ENCODE data around the gene TTC34.

TTC34 gene

DNA sequence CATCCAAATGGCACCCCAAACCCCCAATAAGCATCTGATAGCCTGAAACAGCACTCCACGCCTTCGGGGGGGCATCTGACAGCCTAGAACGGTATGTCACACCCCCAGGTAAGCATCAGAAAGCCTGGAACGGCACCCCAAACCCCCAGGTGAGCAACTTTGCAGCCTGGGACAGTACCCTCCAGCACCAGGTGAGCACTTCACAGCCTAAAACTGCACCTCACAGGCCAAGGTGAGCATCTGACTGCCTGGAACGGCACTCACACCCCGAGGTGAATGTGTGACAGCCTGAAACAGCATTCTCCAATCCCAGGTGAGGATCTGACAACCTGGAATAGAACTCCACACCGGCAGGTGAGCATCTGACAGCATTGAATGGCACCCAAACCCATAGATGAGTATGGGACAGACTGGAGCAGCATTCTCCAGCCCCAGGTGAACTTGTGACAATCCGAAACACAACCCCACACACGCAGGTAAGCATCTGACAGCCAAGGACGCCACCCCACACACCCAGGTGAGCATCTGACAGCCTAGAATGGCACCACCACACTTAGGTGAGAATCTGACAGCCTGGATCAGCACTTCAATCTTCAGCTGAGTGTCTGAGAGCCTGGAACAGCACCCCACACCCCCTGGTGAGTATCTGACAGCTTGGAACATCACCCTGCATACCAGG, 150.4 kb downstream of the TTC34 start:
- peaks cover 4 to 25% of the 10 kb centered on the region in 2 donors for H3K9me3 ChIP-seq (ENCODE audit: control insufficient read depth in 1 of 2, low read length in 2 of 2)
- H3K27me3 ChIP-seq (ENCODE audit: low read depth, low read length), result peaks cover 20% of the 10 kb centered on the region
- H3K27ac ChIP-seq (ENCODE audit: low read length), result no peak overlapping the region
- H3K4me1 ChIP-seq (ENCODE audit: control insufficient read depth in 1 of 2, insufficient read depth in 2 of 2, low read length in 2 of 2), result no peaks in the 10 kb centered on the region
- no peaks in the 10 kb centered on the region for H3K36me3 ChIP-seq (ENCODE audit: control insufficient read depth in 1 of 2, insufficient read depth in 2 of 2, low read length in 2 of 2)
- no peak overlapping the region for H3K4me3 ChIP-seq (ENCODE audit: low read depth in 1 of 2, low read length in 2 of 2)

DNA sequence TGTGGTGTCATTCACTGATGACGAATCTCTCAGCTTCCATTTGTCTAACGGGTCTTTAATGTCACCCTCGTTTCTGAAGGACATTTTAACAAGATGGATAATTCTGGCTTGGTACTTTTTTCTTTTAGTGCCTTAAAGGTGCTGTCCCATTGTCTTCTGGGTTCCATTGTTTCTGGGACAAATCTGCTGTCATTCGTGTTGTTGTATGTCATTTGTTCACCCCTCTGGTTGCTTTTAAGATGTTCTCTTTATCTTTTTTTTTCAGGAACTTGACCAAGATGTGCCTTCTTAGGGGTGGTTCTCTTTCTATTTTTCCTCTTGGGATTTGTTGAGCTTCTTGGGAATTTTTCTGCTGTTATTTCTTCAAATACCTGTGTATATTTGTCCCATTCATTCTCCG, 154.7 kb downstream of the TTC34 start:
- peaks cover 0 to 13% of the 10 kb centered on the region in 2 donors for H3K4me1 ChIP-seq (ENCODE audit: control insufficient read depth in 1 of 2, insufficient read depth in 2 of 2, low read length in 2 of 2)
- H3K27me3 ChIP-seq (ENCODE audit: low read depth, low read length), result no peaks in the 10 kb centered on the region
- no peaks in the 10 kb centered on the region for H3K36me3 ChIP-seq (ENCODE audit: control insufficient read depth in 1 of 2, insufficient read depth in 2 of 2, low read length in 2 of 2)
- H3K4me3 ChIP-seq (ENCODE audit: low read depth in 1 of 2, low read length in 2 of 2), result no peak overlapping the region
- H3K9me3 ChIP-seq (ENCODE audit: control insufficient read depth in 1 of 2, low read length in 2 of 2), result peaks cover 4 to 29% of the 10 kb centered on the region in 2 donors
- H3K27ac ChIP-seq (ENCODE audit: low read length), result no peak overlapping the region

DNA sequence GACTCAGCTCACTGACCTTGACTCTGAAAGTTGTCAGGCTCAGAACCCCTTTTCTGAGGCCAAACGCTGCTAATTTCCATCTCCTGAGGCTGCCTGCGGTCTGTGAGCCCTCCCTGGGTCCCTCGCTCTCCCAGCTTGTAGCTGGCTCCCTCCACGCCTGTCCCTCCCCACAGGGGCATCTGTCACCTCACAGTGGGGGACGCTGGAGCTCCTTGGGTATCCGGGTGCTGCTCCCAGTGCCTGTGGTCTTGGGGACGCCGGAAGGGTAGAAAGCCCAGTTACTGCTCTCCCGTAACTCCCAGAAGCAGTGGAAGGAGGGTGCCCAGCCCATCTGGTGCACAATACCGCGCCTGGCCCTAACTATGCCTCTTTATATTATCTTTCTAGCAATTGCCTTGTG, 155.7 kb downstream of the TTC34 start:
- Histone ChIP-seq H3K36me3 (ENCODE audit: control insufficient read depth in 1 of 2, insufficient read depth in 2 of 2, low read length in 2 of 2) (no peaks in the 10 kb centered on the region), H3K27me3 (ENCODE audit: low read depth, low read length) (no peaks in the 10 kb centered on the region), H3K9me3 (ENCODE audit: control insufficient read depth in 1 of 2, low read length in 2 of 2) (peaks cover 4 to 29% of the 10 kb centered on the region in 2 donors), H3K27ac (ENCODE audit: low read length) (no peak overlapping the region), H3K4me3 (ENCODE audit: low read depth in 1 of 2, low read length in 2 of 2) (no peak overlapping the region), H3K4me1 (ENCODE audit: control insufficient read depth in 1 of 2, insufficient read depth in 2 of 2, low read length in 2 of 2) (peaks cover 0 to 20% of the 10 kb centered on the region in 2 donors)

DNA sequence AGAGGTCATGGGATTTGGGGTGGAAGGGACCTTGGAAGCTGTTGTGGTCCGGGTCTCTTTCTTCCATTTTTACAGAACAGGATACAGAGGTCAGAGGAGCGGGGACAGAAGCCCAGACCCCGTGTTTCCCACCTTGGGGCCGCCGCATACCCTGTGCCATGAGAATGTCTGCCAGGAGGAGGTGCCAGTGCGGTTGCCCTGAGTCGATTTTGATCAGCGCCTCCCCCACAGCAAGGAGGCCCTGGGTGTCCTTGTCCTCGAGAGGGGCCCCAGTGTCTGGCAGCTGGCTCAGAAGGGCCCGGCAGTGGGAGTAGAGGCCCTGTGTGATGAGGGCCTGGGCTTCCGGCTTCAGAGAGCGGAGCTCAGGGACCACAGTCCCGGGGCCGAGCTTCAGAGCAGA, 156.3 kb downstream of the TTC34 start:
- Histone ChIP-seq H3K27me3 (ENCODE audit: low read depth, low read length) (no peaks in the 10 kb centered on the region), H3K36me3 (ENCODE audit: control insufficient read depth in 1 of 2, insufficient read depth in 2 of 2, low read length in 2 of 2) (no peaks in the 10 kb centered on the region), H3K9me3 (ENCODE audit: control insufficient read depth in 1 of 2, low read length in 2 of 2) (peaks cover 4 to 29% of the 10 kb centered on the region in 2 donors), H3K4me1 (ENCODE audit: control insufficient read depth in 1 of 2, insufficient read depth in 2 of 2, low read length in 2 of 2) (peaks cover 0 to 20% of the 10 kb centered on the region in 2 donors), H3K27ac (ENCODE audit: low read length) (no peak overlapping the region), H3K4me3 (ENCODE audit: low read depth in 1 of 2, low read length in 2 of 2) (no peak overlapping the region)

DNA sequence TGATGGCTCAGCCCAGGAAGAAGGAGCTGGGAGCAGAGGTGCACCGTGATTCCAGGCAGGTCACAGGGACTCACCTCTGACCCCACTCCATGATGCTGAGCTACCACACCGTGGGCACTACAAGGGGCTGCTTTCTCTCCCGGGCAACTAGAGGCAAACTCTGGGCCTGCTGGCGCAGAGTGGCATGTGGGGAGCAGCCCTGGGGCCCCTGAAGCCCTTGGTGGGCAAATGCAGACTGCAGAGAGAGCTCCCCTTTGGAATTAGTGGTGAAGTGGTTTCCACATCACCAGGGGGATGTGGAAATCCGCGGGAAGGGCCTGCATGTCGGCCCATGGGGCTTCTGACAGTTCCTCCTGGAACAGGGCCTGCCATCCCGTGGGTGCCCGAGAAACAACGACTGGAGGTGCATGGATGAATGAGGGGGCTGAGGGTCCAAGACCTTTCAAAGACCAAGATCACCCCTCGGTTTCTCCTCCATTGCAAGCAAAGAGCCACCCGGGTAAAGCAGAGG, 156.8 kb downstream of the TTC34 start:
- no peak overlapping the region for H3K27ac ChIP-seq (ENCODE audit: low read length)
- H3K27me3 ChIP-seq (ENCODE audit: low read depth, low read length), result no peaks in the 10 kb centered on the region
- H3K36me3 ChIP-seq (ENCODE audit: control insufficient read depth in 1 of 2, insufficient read depth in 2 of 2, low read length in 2 of 2), result no peaks in the 10 kb centered on the region

DNA sequence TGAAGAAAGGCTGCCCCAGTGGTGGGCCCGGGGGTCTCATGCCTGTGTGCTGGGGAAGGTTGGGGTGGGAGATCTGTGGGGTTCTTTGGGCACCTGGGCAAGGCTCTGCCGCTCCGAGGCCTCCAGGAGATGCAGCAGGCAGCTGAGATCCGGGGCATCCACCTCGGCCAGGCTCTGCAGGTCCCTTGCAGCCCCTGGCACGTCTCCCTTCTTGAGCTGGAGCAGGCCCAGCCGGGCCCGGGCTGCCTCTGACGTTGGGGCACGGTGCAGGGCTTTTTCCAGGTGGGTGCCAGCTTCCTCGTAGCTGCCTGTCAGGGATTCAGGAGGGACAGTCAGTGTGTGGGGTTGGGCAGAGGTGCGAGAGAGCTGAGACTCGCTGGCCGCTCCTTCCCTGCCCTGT, 157.3 kb downstream of the TTC34 start:
- Histone ChIP-seq H3K4me1 (ENCODE audit: control insufficient read depth in 1 of 2, insufficient read depth in 2 of 2, low read length in 2 of 2) (peaks cover 0 to 20% of the 10 kb centered on the region in 2 donors), H3K36me3 (ENCODE audit: control insufficient read depth in 1 of 2, insufficient read depth in 2 of 2, low read length in 2 of 2) (no peaks in the 10 kb centered on the region), H3K9me3 (ENCODE audit: control insufficient read depth in 1 of 2, low read length in 2 of 2) (peaks cover 4 to 29% of the 10 kb centered on the region in 2 donors), H3K27me3 (ENCODE audit: low read depth, low read length) (no peaks in the 10 kb centered on the region), H3K27ac (ENCODE audit: low read length) (no peak overlapping the region), H3K4me3 (ENCODE audit: low read depth in 1 of 2, low read length in 2 of 2) (no peak overlapping the region)

More for the DNA sequence above, 156.8 kb downstream of the TTC34 start:
- Histone ChIP-seq H3K4me1 (ENCODE audit: control insufficient read depth in 1 of 2, insufficient read depth in 2 of 2, low read length in 2 of 2) (peaks cover 0 to 20% of the 10 kb centered on the region in 2 donors), H3K9me3 (ENCODE audit: control insufficient read depth in 1 of 2, low read length in 2 of 2) (peaks cover 4 to 29% of the 10 kb centered on the region in 2 donors), H3K4me3 (ENCODE audit: low read depth in 1 of 2, low read length in 2 of 2) (no peak overlapping the region)

DNA sequence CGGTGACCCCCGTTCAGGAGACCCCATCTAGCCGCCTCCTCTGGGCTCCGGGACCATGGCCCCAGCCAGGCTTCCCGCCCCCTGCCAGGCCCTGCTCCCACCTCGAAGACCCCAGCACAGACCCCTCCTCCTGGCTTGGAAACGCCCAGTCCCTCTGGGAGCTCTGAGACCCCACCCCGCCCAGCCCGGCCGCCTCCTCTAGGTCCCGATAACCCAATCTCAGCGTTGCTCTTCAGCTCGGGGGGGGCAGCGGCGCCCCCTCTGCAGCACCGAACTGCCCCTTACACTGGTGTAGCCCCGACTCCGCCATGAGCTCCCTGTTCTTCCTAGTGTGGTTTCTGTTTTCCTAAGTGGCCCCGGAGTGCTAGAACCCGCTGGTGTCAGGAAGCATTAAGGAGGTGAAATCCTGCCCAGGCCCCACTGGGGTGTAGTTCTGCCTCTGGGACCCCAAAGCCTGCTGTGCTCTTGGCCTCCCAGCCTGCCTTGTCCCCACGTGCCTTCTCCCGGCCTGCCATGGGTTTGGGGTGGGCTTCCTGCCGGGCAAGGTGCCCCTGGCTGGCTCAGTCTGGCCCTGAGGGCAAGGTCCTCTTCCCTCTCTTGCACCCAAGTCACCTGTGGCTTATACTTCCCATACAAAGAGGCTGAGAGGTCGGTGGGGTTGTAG, 157.9 kb downstream of the TTC34 start:
- Histone ChIP-seq H3K4me1 (ENCODE audit: control insufficient read depth in 1 of 2, insufficient read depth in 2 of 2, low read length in 2 of 2) (peaks cover 0 to 20% of the 10 kb centered on the region in 2 donors), H3K27ac (ENCODE audit: low read length) (no peak overlapping the region), H3K36me3 (ENCODE audit: control insufficient read depth in 1 of 2, insufficient read depth in 2 of 2, low read length in 2 of 2) (no peaks in the 10 kb centered on the region), H3K9me3 (ENCODE audit: control insufficient read depth in 1 of 2, low read length in 2 of 2) (peaks cover 4 to 25% of the 10 kb centered on the region in 2 donors), H3K27me3 (ENCODE audit: low read depth, low read length) (no peaks in the 10 kb centered on the region), H3K4me3 (ENCODE audit: low read depth in 1 of 2, low read length in 2 of 2) (peak overlapping the region; percentile 59 to 89)

DNA sequence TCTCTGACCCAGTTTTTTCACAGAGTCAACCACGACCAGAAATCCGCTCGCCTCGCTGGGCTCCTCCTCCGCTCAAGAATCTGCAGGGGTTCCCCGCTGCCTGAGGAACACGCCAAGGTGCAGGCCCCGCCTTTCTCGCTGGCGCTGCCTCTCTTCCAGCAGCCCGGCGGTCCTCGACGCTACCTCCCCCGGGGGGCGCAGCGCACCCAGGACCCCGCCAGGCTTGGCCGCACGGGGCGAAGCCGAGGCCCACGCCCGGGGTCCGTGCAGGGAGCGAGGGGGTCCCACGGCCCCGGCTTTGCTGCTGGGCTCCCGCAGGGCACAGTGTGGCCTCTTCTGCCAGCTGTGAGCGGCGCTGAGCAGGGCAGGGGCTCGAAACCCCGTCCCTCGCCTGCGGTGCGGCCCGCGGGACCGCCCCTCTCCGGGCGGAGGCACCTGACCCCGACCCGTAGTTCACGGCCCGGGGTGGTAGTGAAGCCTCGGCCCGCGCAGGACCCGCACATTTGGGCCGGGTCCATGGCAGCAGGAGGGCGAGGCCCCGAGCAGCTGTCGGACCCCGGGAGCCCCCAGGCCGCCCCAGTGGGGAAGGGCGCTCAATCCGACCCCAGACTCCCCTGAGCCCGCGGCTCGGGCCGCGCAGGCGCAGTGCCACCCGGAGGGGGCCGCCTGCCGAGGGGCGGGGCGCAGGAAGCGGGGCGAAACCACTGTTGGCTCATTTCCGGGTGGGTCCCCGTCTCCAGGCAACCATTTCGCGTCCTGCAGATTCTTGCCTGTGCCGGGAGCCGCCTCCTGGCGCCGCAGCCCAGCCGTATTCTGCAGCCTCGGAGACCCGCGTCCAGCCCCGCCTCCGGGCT, 158.7 kb downstream of the TTC34 start:
- H3K36me3 ChIP-seq (ENCODE audit: control insufficient read depth in 1 of 2, insufficient read depth in 2 of 2, low read length in 2 of 2), result no peaks in the 10 kb centered on the region
- peaks cover 4 to 18% of the 10 kb centered on the region in 2 donors for H3K9me3 ChIP-seq (ENCODE audit: control insufficient read depth in 1 of 2, low read length in 2 of 2)
- H3K4me1 ChIP-seq (ENCODE audit: control insufficient read depth in 1 of 2, insufficient read depth in 2 of 2, low read length in 2 of 2), result peaks cover 0 to 20% of the 10 kb centered on the region in 2 donors
- peak overlapping the region; percentile 59 to 89 for H3K4me3 ChIP-seq (ENCODE audit: low read depth in 1 of 2, low read length in 2 of 2)
- no peak overlapping the region for H3K27ac ChIP-seq (ENCODE audit: low read length)
- no peaks in the 10 kb centered on the region for H3K27me3 ChIP-seq (ENCODE audit: low read depth, low read length)

- Histone ChIP-seq H3K27me3 (ENCODE audit: low read depth, low read length) (no peaks in the 10 kb centered on the region), H3K27ac (ENCODE audit: low read length) (no peak overlapping the region), H3K4me3 (ENCODE audit: low read depth in 1 of 2, low read length in 2 of 2) (peak overlapping the region; percentile 59 to 89), H3K4me1 (ENCODE audit: control insufficient read depth in 1 of 2, insufficient read depth in 2 of 2, low read length in 2 of 2) (peaks cover 0 to 20% of the 10 kb centered on the region in 2 donors), H3K9me3 (ENCODE audit: control insufficient read depth in 1 of 2, low read length in 2 of 2) (peaks cover 4 to 12% of the 10 kb centered on the region in 2 donors), H3K36me3 (ENCODE audit: control insufficient read depth in 1 of 2, insufficient read depth in 2 of 2, low read length in 2 of 2) (no peaks in the 10 kb centered on the region)
Observed at GRCh38 chr1:2642131-2642559, 159.3 kb downstream of the TTC34 start.

DNA sequence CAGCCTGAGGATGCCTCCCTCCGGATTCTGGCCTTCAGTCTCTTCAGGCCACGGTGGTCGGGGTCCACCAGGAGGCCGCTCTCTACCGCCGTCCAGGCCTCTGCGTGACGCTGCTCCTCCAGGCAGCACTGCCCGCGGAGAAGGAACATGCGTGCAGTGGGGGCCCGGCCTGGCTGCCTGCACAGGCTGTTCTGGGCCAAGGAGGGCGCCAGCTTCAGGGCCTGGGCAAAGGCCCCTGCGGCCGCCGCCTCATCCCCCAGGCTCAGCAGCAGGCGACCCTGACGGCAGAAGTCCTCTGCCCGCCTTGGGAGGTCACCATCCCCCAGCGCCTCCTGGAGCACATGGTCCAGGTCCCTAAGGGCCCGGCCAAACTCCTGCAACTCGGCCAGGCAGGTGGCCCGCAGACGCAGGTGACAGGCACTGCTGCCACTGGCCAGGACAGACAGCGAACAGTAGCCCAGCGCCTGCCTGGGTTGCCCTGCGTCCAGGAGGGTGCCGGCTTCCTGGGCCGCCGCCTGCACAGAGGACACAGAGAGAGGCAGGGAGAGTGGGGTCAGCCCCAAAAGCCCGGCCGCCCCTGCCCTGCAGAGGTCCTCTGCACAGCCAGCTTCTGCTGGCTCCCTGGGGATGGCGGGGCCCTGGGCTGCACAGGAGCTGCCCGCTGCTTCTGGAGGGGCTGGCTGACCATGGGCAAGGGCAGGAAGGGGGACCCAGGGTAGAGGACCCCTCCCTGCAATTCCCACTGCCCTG, 159.9 kb downstream of the TTC34 start:
- H3K27me3 ChIP-seq (ENCODE audit: low read depth, low read length), result no peaks in the 10 kb centered on the region
- no peaks in the 10 kb centered on the region for H3K36me3 ChIP-seq (ENCODE audit: control insufficient read depth in 1 of 2, insufficient read depth in 2 of 2, low read length in 2 of 2)
- H3K9me3 ChIP-seq (ENCODE audit: control insufficient read depth in 1 of 2, low read length in 2 of 2), result peaks cover 0 to 11% of the 10 kb centered on the region in 2 donors
- H3K4me1 ChIP-seq (ENCODE audit: control insufficient read depth in 1 of 2, insufficient read depth in 2 of 2, low read length in 2 of 2), result peaks cover 0 to 23% of the 10 kb centered on the region in 2 donors
- no peak overlapping the region for H3K27ac ChIP-seq (ENCODE audit: low read length)
- H3K4me3 ChIP-seq (ENCODE audit: low read depth in 1 of 2, low read length in 2 of 2), result peak overlapping the region in 1 of 2 donors; percentile 89
